Measurements from ENCODE around the gene ROBO4.

- TF ChIP-seq GATA3 (IDR thresholded peaks at IDR 0.05; ENCODE audit: low read depth, low read length) (no peak), GATA2 (IDR thresholded peaks at IDR 0.05; ENCODE audit: low read depth, low read length) (no peak)
Observed at GRCh38 chr11:124890151-124890550, 7.5 kb downstream of the ROBO4 start.
